DND-41 (cell line): ENCODE results near the gene NFASC.

ENCODE experiments used
- ATAC-seq: fragments of 200-7000 bp; cut with Tn5 transposase; 3 replicates; pipeline ENCODE4 v1.9.1; 2021; ENCODE audit warnings: low read depth; ENCODE audit not compliant: insufficient read depth
- DNase-seq: peaks from one replicate; pipeline ENCODE4 v3.0.0-alpha.2; 2020
- H2AFZ ChIP-seq: 2 replicates; pipeline ENCODE4 v1.6.0; 2012; ENCODE audit warnings: low read depth, low read length
- H3K27ac ChIP-seq: 2 replicates; pipeline ENCODE4 v1.5.1; 2012; ENCODE audit warnings: low read length, inconsistent platforms
- H3K27me3 ChIP-seq: fragments of 200-600 bp; sonication (generic); 2 replicates; pipeline ENCODE4 v1.6.0; 2012; ENCODE audit warnings: low read length, mild to moderate bottlenecking, inconsistent platforms; ENCODE audit not compliant: insufficient read depth, poor library complexity
- H3K36me3 ChIP-seq: 2 replicates; pipeline ENCODE4 v1.5.1; 2012; ENCODE audit warnings: low read length, inconsistent platforms; ENCODE audit not compliant: insufficient read depth
- H3K4me1 ChIP-seq: 2 replicates; pipeline ENCODE4 v1.5.1; 2012; ENCODE audit warnings: mild to moderate bottlenecking, low read length; ENCODE audit not compliant: insufficient read depth
- H3K4me2 ChIP-seq: 2 replicates; pipeline ENCODE4 v1.6.0; 2012; ENCODE audit warnings: mild to moderate bottlenecking, moderate library complexity, low read length, inconsistent platforms; ENCODE audit not compliant: insufficient read depth
- H3K4me3 ChIP-seq, 2 experiments: fragments of 200-600 bp in 1 of 2; shearing (Covaris generic) in 1 of 2; 2 replicates each; pipeline ENCODE4 v1.5.1; 2012 to 2016; ENCODE audit warnings: inconsistent platforms in 2 of 2, low read length in 2 of 2, mild to moderate bottlenecking in 2 of 2, low read depth in 1 of 2, moderate library complexity in 1 of 2
- H3K79me2 ChIP-seq: 2 replicates; pipeline ENCODE4 v1.6.0; 2012; ENCODE audit warnings: low read length, inconsistent platforms; ENCODE audit not compliant: insufficient read depth
- H3K9ac ChIP-seq: 2 replicates; pipeline ENCODE4 v1.6.0; 2012; ENCODE audit warnings: low read depth, mild to moderate bottlenecking, inconsistent platforms, low read length, moderate library complexity
- H3K9me3 ChIP-seq: 2 replicates; pipeline ENCODE4 v1.5.1; 2012; ENCODE audit warnings: low read length, moderate library complexity, mild to moderate bottlenecking, inconsistent platforms; ENCODE audit not compliant: insufficient read depth, severe bottlenecking
- H4K20me1 ChIP-seq: 2 replicates; pipeline ENCODE4 v1.6.0; 2012; ENCODE audit warnings: low read length; ENCODE audit not compliant: insufficient read depth
- EZH2 ChIP-seq: IDR thresholded peaks from 3 replicates; pipeline ENCODE4 v1.6.1; 2012; ENCODE audit warnings: borderline replicate concordance, low read depth, mild to moderate bottlenecking, moderate library complexity, low read length, inconsistent platforms; ENCODE audit not compliant: severe bottlenecking
- TF ChIP-seq, protein P1 (sequence below): IDR thresholded peaks from 2 replicates; pipeline ENCODE4 v1.5.1; 2012; ENCODE audit warnings: borderline replicate concordance, low read length, moderate library complexity, mild to moderate bottlenecking; ENCODE audit not compliant: poor library complexity, severe bottlenecking; ENCODE audit errors: extremely low read depth

NFASC gene

DNA sequence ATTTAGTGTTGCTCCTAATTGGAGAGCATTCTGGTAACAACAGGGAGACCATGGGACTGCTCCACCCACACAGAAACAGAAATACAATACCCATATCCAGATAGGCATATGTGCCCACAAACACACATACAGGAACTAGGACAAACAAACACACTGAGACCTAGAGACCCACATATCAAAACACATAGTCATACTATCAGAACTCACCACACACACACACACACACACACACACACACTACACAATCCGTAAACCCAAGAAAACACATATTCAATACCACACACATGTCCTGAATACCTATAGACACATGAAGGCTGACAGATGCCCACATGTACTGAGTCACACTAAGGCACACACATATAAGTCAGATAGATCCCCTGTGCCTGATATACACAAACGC is 3.5 kb upstream of the NFASC start:
- no peaks in the 10 kb centered on the region for H4K20me1 ChIP-seq
- H2AFZ ChIP-seq: no peak overlapping the region
- no peak overlapping the region for H3K27ac ChIP-seq
- H3K9me3 ChIP-seq: no peaks in the 10 kb centered on the region
- no peaks in the 10 kb centered on the region for H3K4me1 ChIP-seq
- no peak overlapping the region for H3K4me3 ChIP-seq
- H3K27me3 ChIP-seq: no peaks in the 10 kb centered on the region
- H3K9ac ChIP-seq: no peak overlapping the region
- H3K4me2 ChIP-seq: no peak overlapping the region
- no peaks in the 10 kb centered on the region for H3K79me2 ChIP-seq
- no peak for TF ChIP-seq EZH2
- TF ChIP-seq, protein P1, sequence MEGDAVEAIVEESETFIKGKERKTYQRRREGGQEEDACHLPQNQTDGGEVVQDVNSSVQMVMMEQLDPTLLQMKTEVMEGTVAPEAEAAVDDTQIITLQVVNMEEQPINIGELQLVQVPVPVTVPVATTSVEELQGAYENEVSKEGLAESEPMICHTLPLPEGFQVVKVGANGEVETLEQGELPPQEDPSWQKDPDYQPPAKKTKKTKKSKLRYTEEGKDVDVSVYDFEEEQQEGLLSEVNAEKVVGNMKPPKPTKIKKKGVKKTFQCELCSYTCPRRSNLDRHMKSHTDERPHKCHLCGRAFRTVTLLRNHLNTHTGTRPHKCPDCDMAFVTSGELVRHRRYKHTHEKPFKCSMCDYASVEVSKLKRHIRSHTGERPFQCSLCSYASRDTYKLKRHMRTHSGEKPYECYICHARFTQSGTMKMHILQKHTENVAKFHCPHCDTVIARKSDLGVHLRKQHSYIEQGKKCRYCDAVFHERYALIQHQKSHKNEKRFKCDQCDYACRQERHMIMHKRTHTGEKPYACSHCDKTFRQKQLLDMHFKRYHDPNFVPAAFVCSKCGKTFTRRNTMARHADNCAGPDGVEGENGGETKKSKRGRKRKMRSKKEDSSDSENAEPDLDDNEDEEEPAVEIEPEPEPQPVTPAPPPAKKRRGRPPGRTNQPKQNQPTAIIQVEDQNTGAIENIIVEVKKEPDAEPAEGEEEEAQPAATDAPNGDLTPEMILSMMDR: no peak
- ATAC-seq (no peak), DNase-seq (no peak)
- no peaks in the 10 kb centered on the region for H3K36me3 ChIP-seq

DNA sequence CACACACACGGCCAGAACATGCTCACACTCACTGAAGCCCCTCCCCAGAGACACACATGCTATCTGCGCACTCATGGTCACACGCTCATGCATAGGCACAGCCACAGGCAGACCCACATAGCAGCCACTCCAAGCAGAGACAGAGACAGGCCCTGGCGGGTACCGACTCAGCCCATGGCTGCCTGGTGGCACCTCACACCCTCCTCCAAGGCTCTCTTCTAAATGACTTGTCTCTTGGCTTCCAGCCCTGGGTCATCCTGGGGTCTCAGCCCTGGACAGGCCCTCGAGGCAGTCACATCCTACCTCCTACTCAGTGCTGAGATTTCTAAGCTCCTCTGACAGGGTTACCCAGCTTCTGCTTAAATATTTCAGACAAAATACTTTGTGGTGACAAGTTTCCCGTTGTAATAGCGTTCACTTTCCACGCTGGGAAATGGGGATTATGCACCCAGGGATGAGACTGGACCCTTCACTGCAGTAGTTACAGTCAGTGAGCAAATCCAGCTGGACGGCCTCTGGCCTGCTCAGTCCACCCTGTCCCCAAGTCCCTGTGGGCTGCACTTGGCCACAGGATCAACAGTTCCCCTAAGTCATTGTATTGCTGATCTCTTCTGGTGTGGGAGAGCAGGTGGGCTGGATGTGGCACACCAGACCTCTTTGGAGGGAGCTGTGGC is 2.9 kb upstream of the NFASC start:
- H3K36me3 ChIP-seq: no peaks in the 10 kb centered on the region
- H3K9ac ChIP-seq: no peak overlapping the region
- no peaks in the 10 kb centered on the region for H3K9me3 ChIP-seq
- H3K79me2 ChIP-seq: no peaks in the 10 kb centered on the region
- DNase-seq: no peak
- TF ChIP-seq, protein P1: no peak
- TF ChIP-seq EZH2: no peak
- no peak overlapping the region for H3K4me3 ChIP-seq
- no peak for ATAC-seq
- H3K4me1 ChIP-seq: no peaks in the 10 kb centered on the region
- H3K27me3 ChIP-seq: no peaks in the 10 kb centered on the region
- H2AFZ ChIP-seq: no peak overlapping the region
- H3K27ac ChIP-seq: no peak overlapping the region
- H3K4me2 ChIP-seq: no peak overlapping the region
- H4K20me1 ChIP-seq: no peaks in the 10 kb centered on the region

DNA sequence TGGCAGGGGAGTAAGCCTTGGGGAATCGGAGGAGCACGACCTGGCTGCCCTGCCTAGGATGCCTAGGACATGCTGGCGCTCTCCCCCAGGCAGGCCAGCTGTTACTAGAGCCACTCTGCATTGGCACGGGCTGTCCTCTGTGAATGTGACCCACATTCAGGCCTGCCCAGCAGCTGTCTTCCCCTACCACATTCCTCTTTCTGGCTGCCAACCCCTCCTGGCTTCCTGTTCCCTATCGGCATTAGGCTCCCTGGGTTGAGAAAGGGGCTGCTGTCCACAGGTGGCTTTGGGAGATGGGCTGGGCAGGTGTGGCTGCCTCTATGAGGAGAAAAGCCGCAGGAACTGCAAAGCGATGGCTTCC is 2.3 kb upstream of the NFASC start:
- H2AFZ ChIP-seq: no peak overlapping the region
- no peaks in the 10 kb centered on the region for H3K36me3 ChIP-seq
- no peaks in the 10 kb centered on the region for H4K20me1 ChIP-seq
- H3K4me3 ChIP-seq: no peak overlapping the region
- no peak for TF ChIP-seq EZH2
- TF ChIP-seq, protein P1: no peak
- H3K9ac ChIP-seq: no peak overlapping the region
- H3K27me3 ChIP-seq: no peaks in the 10 kb centered on the region
- no peak for DNase-seq
- H3K27ac ChIP-seq: no peak overlapping the region
- no peaks in the 10 kb centered on the region for H3K79me2 ChIP-seq
- ATAC-seq: no peak
- no peaks in the 10 kb centered on the region for H3K9me3 ChIP-seq
- no peaks in the 10 kb centered on the region for H3K4me1 ChIP-seq
- H3K4me2 ChIP-seq: no peak overlapping the region
